COLO668 (cell line): ENCODE measurements around the gene MED9.

Source experiments
- DNase-seq: peaks from one replicate; lab custom pipeline; 2025; ENCODE audit not compliant: unreplicated experiment; lab: John Stamatoyannopoulos, UW

Gene MED9

GRCh38 chr17:17487998-17488397 is 11.2 kb downstream of the MED9 start:
- DNase-seq, result no peak

- DNase-seq, result no peak
These were observed 14.3 kb downstream of the MED9 start for GRCh38 chr17:17491031-17491471.

DNA sequence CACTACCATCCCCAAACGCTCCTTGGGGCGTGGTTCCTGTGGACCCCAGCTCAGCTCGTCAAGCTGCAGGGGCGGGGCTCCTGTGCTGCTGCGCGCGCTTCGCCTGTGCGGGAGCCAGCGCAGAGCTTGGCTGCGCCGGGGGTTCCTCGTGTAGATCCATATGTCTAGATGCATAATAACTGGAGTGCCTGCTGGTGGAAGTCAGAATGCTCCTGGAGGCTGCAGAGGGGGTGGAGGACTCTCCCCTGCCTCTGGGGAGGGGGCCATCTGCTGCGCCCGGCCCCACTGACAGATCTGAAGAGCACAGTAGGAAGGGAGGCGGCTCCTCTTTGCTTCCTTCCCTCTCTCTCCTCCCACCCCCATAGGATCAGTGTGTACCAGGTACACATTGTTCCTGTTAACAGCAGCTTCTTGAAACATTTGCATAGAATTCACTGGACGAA is 14.8 kb downstream of the MED9 start:
- DNase-seq, result no peak

DNA sequence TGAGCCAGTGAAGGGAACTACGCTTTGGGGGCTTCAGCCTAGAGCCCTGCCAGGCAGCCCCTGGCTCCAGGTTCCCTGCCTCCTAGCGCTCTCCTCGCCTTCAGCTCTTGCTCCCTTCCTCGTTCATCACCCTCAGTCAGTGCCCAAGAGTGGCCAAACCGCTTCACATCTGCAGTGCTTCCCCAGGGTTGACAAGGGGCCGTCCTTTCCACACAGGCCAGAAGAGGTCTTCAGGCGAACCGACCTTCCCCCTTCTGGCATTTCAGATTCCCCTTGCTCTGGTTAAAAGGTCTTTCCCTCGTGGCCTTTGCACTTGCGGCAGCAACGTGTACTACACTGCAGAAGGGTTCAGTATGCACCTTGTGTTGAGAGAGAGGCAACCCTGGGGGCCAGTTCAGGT is 15.3 kb downstream of the MED9 start:
- no peak for DNase-seq

DNA sequence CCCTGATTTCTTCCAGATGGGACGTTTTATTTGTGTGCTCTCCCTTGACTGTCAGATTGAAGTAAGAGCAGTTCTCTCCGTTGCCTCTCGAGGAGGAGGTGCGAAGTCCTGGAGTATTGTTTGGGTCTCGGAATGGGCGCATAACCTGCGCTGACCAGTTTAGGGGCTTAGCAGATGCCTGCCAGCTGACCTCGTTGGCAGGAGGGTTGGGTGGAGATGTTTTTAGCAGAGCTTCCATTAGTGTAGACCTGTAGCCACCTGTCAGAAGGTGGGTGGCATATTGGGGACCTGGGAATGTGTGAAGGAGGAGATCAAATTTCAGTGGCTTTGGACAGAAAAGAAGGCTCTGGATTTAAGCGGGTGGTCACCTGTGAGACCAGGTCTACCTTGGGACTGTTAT is 15.8 kb downstream of the MED9 start:
- no peak for DNase-seq

GRCh38 chr17:17493249-17493985 is 16.6 kb downstream of the MED9 start:
- DNase-seq, result peak; percentile 10

DNA sequence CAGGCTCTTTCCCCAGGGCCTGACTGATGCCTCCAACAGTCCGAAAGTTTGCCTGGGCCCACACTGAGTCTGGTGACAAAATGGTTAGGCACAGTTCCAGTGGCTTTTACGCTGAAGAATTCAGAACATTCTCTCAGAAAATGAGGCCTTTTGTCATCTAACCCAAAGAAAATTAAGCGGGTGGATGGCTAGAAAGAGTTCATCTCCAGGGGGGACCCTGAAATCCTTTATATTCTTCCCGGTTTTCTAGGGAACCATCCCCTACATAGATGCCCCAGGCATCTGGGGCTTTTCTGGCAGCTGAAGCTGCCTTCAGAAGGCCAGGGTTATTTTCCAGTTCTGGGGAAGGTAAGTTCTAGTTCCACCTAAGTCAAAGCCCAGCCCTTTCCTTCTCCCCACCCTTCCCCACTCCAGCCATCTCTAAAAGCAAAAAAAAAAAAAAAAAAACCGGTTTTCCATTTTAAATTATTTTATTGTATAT is 17.2 kb downstream of the MED9 start:
- DNase-seq, result no peak

GRCh38 chr17:17494499-17494869 is 17.7 kb downstream of the MED9 start:
- peak; percentile 25 for DNase-seq

GRCh38 chr17:17494870-17495535 is 18.2 kb downstream of the MED9 start:
- peak; percentile 63 for DNase-seq

GRCh38 chr17:17495536-17496188 is 18.9 kb downstream of the MED9 start:
- DNase-seq, result peak; percentile 58

DNA sequence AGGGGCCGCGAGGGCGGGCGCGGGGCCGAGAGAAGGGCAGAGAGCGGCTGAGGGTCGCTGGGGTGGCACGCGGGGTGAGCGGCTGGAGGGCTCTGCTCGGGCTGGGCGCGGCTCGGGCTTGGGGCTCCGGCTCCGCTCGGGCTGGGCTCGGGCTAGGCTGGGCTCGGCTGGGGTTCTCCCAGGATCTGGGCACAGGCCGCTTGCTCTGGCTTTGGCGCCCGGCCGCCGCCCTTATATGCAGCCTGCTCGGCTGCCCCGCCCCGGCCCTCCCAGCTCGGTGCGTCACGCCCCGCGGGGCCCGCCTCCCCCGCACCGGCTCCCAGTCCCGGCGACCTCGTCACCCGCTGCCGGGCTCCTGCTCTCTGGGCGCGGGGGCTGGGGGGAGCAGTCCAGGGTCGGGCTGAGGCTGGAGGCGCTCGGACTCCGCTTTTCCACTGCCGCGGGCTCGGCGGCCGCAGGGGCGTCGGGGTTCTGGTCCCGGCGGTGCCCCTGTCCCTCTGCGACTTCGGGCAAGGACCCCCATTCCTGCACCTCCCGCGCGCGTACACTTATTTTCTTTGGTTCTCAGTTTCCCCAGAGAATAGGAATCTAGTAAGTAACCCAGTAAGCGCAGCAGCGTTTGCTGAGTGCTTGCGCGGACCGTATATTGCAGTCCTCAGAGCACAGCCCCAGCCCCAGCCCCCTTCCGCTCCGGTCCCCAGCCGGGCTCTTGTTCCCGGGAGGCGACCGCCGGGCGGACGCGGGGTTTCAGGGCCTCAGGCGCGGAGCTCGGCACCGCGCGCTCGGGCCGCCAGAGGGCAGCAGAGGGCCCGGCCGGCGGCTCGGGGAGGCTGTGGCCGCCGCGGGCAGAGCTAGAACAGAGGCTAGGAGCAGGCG is 19.6 kb downstream of the MED9 start, which contains the start of gene RASD1:
RASD1 (minus strand) TSS at position 207 of the 876 bp plus-strand sequence. CDS start 214 bp downstream, outside the sequence.
- DNase-seq, result peak; percentile 88

GRCh38 chr17:17497065-17497844 is 20.5 kb downstream of the MED9 start:
- DNase-seq, result no peak

GRCh38 chr17:17497845-17498520 is 21.2 kb downstream of the MED9 start:
- DNase-seq, result no peak

DNA sequence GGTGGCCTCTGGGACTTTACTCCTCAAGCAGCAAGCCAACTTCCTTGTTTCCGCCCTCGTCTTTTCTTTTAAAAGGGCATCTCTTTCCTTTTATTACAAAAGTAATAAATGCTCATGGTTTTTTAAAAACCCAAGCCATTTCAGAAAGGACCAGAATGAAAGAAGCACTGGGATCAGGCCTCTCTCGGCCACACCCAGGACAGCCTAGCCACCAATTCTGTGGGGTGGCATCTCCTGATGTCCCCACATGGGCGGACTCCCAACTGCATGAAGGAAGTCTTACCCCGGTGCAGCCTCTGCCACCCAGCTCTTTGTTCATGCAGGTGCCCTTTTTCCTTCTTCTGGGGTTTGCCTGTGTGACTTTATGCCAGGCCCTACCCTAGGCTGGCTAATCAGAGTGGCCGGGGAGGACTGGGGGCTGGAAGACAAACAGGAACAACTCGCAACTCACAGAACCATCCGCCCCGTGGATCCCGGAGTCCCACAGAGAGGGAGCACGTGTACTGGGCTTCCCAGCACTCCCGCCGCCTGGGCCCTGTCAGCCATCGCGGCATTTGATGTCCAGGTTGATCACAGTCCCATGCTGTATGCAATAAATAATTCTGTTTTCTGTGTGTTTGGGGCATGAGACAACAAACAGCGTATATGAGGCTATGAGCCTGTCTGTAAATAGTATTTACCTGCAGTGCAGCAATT is 22.0 kb downstream of the MED9 start:
- no peak for DNase-seq

DNA sequence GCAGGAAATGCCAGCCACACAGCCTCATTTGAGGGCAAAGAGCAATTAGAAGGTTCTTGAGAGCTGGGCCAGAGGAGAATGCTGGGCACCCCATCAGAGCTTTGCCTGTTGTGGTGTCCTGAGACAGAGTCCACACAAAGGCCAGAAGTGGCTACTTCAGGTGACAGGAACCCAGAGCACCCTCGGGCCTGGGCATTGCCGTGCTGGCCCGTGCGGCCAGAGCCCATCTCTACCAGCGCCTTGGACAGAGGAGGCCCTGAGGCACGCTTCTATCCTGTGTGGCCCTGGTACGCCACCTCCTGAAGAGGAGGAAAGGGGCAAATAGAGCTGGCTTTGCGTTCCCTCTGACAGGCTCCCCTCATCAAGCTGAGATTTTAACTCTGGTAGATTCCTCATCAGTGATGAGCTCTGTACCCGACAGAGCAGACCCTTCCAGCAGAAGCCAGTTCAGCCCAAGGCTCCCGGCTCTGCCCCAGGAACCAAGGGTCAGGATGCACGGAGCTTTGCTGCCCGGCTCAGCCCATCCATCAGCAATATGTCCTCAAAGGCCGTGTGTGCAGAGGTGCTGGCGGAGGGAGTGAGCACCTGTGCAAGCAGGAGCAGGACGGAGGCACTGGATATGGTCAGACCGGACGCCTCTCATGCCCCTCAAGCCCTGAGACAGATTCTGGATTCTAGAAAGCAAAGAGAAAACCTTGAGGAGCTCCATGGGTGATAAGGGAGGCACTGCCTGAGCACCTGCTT is 22.8 kb downstream of the MED9 start:
- DNase-seq, result no peak

GRCh38 chr17:17500999-17501605 is 24.3 kb downstream of the MED9 start:
- DNase-seq, result no peak

GRCh38 chr17:17502741-17503565 is 26.2 kb downstream of the MED9 start:
- DNase-seq, result no peak
